Muscle of arm (tissue), 12 donors: ENCODE measurements around the gene CAPN3. TPM values are rescaled to one million over a fixed set of nuclear protein-coding genes. Genes with fewer than 3 reads are reported as not detected.

ENCODE experiments used
- DNase-seq: peaks from one replicate; pipeline ENCODE4 v3.0.0-alpha.2; 2013
- polyA plus RNA-seq, 12 donors: library from polyadenylated mRNA; unstranded; fragments of 120-200 nt; gene quantifications; one replicate each; pipeline ENCODE4 v1.2.1, GENCODE V29; 2013; ENCODE audit not compliant: insufficient read length in 12 of 12

Gene CAPN3
- polyA plus RNA-seq, 12 donors, result 137 to 558 (median 340) TPM

DNA sequence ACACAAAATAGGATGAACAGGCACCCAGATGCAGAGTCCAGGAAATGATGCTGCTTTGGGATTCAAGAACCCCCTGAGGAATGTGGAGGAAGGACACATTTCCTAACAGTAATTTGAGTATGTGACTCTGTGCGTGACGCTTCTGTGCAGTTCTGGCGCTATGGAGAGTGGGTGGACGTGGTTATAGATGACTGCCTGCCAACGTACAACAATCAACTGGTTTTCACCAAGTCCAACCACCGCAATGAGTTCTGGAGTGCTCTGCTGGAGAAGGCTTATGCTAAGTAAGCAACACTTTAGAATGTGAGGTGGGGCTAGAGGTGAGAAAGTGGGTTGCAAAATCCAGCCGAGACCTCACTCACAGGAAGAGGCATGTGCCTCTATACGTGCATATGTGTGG lies 28.3 kb downstream of the CAPN3 start:
- DNase-seq, result no peak

GRCh38 chr15:42392309-42393024 lies 33.2 kb downstream of the CAPN3 start:
- DNase-seq, result no peak

DNA sequence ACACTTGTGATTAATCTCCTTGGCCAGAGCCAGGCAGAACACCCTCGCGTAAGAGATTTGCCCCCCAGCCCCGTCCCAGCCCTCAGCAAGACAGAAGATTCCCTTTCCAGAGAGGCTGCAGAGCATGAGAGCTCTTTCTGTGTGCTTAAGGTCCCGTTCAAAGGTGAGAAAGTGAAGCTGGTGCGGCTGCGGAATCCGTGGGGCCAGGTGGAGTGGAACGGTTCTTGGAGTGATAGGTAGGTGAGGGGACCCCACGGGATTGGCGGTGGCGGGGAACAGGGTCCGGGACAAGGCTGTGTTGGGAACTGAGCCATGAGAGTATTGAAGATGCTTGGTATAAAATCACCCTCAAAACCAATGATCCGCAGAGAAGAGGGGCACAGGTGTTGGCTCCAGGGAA lies 34.8 kb downstream of the CAPN3 start:
- no peak for DNase-seq

- DNase-seq, result no peak
Observed at GRCh38 chr15:42395838-42396237, 36.5 kb downstream of the CAPN3 start.

- DNase-seq, result no peak
Observed at GRCh38 chr15:42401544-42402454, 42.5 kb downstream of the CAPN3 start.

- DNase-seq, result no peak
Observed at GRCh38 chr15:42402455-42403205, 43.3 kb downstream of the CAPN3 start.

- no peak for DNase-seq
Observed at GRCh38 chr15:42403389-42403788, 44.1 kb downstream of the CAPN3 start.

- DNase-seq, result no peak
Observed at GRCh38 chr15:42404461-42405235, 45.3 kb downstream of the CAPN3 start.

GRCh38 chr15:42405863-42406482 lies 46.7 kb downstream of the CAPN3 start:
- no peak for DNase-seq

DNA sequence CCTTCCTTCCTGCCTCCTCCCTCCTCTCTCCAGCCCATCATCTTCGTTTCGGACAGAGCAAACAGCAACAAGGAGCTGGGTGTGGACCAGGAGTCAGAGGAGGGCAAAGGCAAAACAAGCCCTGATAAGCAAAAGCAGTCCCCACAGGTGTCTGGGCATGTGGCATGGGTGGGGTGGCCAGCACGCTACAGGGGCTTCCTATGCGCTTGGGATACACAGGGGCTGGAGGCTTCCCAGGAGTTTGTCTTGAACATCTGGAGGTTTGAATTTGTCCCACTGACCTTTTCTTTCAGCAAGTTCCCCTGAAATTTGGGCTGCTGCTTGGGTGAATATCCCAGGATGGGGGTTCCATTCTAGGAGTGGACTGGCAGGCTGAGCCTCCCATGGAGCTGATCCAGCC lies 48.9 kb downstream of the CAPN3 start:
- no peak for DNase-seq

DNA sequence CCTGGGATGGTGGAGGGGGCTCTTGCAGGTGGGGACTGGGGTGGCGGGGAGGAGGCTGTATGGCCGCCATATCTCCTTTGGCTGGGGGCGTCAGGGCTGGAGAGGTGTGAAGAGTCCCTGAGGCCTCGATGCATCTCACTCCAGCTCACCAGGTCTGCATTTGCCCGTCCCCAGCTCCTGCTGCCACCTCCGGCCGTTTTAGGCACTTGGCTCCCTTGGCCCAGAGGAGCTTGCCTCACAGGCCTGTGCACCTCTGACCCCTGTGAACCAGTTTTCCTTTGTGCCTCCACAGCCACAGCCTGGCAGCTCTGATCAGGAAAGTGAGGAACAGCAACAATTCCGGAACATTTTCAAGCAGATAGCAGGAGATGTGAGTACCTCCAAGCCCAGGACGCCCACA lies 49.7 kb downstream of the CAPN3 start:
- no peak for DNase-seq

- no peak for DNase-seq
Observed at GRCh38 chr15:42411884-42412283, 52.6 kb downstream of the CAPN3 start.

DNA sequence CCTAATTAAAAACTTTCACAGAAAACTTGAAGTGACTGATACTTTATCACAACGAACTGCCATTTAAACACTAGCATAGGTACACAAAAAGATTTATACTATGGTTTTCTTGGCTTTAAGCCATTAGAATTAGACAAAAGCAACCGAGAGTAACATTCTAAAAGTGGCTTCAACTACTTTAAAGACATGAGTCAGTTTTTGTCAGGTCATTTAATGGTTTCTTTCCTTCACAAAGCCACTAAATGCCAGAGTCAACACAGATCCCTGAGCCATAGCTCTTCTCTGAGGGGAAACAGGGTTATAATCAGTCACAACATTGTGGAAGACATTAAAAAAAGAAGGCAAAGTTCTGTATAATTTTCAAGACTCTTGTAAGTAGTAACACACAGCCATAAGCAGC lies 54.6 kb downstream of the CAPN3 start:
- no peak for DNase-seq

- no peak for DNase-seq
Observed at GRCh38 chr15:42419369-42419768, 60.1 kb downstream of the CAPN3 start.

- no peak for DNase-seq
Observed at GRCh38 chr15:42421376-42421775, 62.1 kb downstream of the CAPN3 start.

DNA sequence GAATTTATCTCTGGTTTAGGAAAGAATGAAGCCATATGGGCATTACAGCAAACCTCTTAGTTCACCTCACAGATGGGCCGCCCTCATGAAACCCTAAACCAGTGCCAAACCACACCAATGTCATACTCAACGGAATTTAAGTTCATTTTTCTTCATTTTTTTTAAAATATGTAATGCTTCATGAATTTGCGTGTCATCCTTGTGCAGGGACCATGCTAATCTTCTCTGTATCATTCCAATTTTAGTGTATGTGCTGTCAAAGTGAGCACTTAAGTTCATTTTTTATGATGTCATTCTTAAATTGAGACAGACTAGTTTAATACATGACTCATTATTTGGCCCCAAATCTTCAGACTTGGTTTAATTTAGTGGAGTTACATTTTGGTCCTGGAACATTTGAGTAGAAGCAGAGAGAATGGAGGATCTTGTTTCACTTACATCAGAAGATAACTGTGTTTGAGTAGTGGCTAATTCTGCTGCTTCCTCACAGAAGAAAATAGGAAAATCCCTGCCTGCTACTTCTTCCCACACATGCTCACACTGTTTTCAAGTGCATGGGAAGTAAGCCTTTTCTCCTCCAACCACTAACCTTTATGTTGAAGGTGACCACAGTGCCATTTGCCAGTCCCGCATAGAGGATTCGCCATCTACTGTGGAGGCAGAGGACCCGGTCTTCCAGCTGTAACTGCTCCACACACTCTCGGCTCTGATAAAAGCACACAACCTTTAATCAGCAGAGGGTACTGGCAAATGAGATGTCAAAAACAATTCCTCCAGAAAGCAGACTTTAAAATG lies 68.3 kb downstream of the CAPN3 start:
- DNase-seq, result no peak

DNA sequence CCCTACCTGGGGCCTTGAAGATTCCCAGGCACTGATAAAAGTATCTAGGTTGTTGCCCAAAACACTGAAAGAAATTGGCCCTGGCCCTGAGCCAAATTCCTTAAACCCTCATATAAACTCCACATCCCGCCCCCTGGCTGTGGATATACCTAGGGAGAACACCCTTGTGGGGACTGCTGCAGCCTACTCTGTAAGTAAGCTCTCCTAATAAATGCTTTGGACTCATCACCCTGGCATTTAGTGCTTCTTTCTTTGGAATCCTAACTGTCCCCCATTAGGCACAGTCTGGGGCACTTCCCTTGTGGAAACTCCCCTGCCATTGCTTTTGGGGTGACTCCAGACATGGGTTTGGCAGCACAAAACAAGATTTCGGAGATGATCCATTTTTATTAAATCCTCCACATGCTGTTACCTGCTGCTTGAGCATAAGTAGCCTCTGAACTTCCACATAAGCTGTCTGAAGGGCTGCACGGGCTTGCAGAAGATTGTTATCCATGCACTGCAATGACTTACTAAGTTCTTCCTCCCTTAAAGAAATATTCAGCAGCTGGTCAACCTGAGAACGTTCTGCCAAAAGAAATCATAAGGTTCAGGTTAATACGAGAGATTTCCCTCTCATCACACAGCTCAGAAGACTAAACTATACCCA lies 85.2 kb downstream of the CAPN3 start:
- DNase-seq, result no peak

DNA sequence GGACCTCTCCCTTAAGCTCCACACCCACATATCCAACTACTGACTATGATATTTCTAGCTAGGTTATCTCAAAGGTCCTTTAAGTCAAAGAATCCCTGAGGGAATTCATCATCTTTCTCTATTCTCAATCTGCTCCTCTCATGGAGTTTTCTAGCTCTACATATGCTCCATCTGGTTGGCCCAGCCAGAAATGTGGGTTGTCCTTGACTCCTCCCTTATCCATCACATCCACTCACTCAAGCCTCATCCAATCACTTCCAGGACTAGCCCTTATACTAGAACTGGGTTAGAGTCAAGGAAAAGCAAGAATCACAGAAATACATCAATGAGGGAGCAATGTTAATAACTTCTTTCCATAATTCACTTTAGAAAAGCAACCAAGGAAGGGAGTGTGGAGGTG lies 86.2 kb downstream of the CAPN3 start:
- DNase-seq, result no peak

GRCh38 chr15:42447599-42447998 lies 88.3 kb downstream of the CAPN3 start:
- no peak for DNase-seq

DNA sequence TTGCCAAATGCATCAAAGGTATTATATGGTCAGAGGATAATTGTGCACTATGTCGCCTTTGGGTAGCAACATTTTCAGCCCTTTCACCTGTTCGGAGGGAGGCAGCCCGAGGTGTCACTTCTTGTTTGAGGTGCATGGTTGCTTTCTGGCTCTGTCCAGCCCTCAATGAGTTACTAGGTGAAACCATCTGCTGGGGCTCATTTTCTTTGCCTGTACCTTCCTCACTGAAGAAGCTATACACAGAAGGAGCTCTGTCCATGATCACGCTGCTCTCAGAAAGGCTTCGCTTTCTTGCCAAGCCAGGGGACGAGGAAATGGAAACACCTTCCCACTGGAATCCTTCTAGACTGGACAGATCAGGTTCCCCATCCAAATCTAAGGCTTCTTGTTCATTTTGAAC lies 89.0 kb downstream of the CAPN3 start:
- no peak for DNase-seq
